ENCODE data around the gene YJEFN3.

The YJEFN3 gene

DNA sequence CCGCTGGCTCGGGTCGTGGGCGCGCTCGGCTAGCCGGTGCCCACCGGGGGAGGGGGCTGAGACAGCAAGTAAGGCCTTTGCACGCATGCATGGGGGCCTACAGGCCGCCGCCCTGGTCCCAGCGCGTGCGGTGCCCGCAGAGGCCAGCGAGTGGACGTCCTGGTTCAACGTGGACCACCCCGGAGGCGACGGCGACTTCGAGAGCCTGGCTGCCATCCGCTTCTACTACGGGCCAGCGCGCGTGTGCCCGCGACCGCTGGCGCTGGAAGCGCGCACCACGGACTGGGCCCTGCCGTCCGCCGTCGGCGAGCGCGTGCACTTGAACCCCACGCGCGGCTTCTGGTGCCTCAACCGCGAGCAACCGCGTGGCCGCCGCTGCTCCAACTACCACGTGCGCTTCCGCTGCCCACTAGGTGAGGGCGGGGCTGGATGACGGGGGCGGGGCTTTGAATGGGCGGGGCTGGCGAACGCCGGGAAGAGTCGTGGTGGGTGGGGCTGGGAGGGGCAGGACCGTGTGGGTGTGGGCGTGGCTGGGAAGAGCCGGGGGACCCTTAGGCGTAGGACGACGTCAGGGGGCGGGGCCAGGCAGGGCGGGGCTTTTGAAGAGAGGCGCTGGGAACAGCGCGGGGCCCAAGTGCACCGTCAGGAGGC, 11.5 kb downstream of the YJEFN3 start:
- DNase-seq: no peak

DNA sequence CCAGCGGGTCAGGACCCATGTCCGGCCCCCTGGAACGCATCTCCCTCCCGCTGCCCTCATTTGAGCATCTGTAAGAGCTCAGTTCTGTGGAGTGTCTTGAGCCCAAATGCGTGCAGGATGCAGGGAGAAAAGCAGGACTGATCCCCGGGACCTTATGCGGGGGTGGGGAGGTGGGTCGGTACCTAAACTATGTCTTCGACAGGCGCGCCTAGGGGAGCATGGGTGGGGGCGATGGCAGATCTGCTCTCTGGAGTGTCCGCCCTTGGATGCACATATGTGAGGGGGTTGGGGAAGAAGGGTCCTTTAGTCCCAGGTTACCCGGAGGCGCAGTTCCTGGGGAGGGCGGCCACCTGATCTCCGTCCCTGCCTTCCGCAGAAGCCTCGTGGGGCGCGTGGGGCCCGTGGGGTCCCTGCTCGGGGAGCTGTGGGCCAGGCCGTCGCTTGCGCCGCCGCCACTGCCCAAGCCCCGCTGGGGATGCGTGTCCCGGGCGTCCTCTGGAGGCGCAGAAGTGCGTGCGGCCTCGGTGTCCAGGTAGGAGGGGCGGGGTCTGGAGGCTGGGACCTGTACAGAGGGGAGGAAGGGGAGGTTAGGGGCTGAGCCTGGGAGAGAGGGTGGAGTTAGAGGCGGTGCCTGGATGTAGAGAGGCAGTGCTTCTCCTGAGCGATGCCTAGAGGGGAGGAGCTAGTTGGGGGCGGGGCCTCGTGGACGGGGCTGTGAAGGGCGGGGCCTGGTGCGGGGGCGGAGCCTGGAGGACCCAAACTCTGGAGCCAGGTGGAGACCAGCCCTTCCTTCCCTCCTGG, 12.2 kb downstream of the YJEFN3 start:
- no peak for DNase-seq

DNA sequence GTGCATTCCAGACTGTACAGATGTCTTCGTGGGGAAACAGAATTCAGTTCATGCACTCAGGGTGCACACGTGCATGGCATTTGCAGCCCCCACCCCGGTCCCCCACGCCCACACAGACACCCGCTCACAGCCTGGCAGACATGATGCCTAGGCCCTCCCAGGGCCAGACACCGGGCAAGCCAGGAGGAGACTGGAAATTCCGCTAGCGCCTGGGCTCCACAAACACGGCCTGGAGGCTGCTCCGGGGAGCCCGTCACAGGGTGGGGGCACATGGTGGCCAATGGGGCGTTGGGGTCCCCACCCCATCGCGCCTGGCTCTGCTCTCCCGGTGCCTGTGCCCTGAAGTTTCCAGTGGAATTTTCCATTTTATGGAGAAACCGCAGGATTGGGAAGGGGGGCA, 12.9 kb downstream of the YJEFN3 start:
- no peak for DNase-seq

DNA sequence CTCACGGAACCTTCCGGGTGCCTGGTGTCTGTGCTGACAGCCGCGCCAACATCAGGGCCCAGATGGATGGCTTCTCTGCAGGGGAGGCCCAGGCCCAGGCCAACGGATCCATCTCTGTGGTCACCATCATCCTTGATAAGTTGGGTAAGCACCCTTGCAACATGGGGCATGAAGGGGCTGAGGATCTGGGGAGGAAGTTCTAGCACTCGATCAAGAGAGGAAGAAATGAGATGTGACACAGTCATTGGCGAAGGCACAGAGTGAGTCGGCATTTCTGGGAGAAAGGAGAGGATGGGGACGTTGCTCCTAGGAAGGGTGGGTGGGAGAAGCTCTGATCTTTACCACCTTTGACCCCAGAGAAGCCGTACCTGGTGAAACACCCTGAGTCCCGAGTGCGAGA, 13.8 kb downstream of the YJEFN3 start:
- no peak for DNase-seq

DNA sequence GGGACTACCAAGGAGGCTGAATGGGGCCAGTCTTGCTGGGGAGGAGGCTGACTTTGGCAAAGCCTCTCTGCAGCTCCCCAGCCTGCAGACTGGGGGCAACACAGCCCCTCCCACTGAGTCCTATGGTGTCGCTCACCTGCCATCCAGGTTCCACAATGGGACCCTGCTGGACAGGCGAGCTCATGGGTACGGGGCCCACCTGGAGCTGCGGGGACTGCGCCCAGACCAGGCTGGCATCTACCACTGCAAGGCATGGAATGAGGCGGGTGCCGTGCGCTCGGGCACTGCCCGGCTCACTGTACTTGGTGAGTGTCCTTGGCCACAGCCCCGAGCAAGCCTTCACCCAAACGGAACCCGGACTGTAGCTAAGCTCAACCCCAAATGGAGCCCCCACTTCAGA, 14.4 kb downstream of the YJEFN3 start:
- no peak for DNase-seq

DNA sequence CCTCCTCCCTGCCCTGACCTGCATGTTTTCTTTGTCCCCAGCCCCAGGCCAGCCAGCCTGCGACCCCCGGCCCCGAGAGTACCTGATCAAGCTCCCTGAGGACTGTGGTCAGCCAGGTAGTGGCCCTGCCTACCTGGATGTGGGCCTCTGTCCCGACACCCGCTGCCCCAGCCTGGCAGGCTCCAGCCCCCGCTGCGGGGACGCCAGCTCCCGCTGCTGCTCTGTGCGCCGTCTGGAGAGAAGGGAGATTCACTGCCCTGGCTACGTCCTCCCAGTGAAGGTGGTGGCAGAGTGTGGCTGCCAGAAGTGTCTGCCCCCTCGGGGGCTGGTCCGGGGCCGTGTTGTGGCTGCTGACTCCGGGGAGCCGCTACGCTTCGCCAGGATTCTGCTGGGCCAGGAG, 14.9 kb downstream of the YJEFN3 start:
- no peak for DNase-seq

DNA sequence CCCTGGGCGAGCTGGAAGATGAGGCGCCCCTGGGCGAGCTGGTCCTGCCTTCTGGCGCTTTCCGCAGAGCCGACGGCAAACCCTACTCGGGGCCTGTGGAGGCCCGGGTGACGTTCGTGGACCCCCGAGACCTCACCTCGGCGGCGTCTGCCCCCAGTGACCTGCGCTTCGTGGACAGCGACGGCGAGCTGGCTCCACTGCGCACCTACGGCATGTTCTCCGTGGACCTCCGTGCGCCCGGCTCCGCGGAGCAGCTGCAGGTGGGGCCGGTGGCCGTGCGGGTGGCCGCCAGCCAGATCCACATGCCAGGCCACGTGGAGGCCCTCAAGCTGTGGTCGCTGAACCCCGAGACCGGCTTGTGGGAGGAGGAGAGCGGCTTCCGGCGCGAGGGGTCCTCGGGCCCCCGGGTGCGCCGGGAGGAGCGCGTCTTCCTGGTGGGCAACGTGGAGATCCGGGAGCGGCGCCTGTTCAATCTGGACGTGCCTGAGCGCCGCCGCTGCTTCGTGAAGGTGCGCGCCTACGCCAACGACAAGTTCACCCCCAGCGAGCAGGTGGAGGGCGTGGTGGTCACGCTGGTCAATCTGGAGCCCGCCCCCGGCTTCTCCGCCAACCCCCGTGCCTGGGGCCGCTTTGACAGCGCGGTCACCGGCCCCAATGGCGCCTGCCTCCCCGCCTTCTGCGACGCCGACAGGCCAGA, 15.7 kb downstream of the YJEFN3 start:
- no peak for DNase-seq

DNA sequence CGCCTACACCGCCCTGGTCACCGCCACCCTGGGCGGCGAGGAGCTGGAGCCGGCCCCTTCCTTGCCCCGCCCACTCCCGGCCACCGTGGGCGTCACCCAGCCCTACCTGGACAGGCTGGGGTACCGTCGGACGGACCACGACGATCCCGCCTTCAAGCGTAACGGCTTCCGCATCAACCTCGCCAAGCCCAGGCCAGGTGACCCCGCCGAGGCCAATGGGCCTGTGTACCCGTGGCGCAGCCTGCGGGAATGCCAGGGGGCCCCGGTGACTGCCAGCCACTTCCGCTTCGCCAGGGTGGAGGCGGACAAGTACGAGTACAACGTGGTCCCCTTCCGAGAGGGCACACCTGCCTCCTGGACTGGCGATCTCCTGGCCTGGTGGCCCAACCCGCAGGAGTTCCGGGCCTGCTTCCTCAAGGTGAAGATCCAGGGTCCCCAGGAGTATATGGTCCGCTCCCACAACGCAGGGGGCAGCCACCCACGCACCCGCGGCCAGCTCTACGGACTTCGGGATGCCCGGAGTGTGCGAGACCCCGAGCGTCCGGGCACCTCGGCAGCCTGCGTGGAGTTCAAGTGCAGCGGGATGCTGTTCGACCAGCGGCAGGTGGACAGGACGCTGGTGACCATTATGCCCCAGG, 16.4 kb downstream of the YJEFN3 start:
- DNase-seq: no peak

DNA sequence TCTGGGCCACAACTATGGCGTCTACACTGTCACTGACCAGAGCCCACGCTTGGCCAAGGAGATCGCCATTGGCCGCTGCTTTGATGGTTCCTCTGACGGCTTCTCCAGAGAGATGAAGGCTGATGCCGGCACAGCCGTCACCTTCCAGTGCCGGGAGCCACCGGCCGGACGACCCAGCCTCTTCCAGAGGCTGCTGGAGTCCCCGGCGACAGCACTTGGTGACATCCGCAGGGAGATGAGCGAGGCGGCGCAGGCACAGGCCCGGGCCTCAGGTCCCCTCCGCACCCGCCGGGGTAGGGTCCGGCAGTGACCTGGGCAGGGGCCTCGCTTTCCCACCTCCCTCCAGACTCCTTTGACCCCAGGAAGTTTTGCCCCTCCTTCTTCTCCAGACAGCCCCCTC, 17.0 kb downstream of the YJEFN3 start:
- no peak for DNase-seq

DNA sequence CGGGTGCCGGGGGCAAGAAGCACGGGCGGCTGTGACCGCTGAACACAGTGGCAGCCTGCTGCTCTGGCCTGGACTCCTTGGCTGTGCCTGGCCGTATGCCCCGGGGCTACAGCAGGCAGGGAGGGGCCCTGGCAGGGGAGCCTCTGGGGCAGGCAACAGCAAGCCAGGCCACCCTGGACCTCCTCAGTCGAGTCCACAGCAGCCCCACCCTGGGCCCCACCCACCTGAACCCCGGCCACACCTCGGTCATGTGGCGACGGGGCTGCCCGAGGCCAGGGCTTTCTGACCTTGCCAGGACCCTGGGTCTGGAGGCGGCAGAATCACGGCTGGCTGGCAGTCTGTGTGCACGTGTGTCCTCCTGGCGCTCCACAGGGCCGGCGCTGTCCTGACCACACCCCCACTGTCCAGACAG, 18.0 kb downstream of the YJEFN3 start:
- no peak for DNase-seq

DNA sequence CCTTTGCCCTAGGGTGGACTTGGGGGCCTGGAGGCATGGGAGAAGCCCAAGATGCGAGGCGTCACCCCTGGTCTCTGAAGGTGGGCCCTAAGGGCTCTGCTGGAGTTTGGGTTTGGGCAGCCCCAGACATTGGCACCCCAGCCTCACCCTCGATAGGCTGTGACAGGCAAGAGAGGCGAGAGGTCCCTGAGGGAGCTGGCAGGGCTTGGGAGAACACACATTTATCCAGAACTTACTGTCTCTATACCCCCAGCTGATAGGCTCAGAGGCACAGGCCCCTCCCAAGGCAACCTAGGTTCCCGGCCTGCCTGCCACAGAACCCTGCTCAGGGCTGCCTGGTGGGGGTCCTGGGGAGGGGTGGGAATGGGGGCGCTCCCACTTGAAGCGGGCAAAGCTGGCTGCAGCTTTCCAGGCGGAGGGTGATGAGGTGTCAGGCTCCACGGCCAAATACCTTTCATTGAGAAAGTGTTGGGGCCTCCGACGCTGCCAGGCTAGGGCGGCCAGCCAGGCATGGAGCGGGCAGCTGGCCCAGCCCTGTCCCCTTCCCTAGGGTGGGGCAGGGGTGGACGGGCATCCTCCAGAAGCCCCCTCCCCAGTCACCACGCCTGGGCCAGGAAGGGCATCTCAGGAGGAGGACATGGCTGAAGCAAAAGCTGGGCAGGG, 19.1 kb downstream of the YJEFN3 start:
- no peak for DNase-seq

DNA sequence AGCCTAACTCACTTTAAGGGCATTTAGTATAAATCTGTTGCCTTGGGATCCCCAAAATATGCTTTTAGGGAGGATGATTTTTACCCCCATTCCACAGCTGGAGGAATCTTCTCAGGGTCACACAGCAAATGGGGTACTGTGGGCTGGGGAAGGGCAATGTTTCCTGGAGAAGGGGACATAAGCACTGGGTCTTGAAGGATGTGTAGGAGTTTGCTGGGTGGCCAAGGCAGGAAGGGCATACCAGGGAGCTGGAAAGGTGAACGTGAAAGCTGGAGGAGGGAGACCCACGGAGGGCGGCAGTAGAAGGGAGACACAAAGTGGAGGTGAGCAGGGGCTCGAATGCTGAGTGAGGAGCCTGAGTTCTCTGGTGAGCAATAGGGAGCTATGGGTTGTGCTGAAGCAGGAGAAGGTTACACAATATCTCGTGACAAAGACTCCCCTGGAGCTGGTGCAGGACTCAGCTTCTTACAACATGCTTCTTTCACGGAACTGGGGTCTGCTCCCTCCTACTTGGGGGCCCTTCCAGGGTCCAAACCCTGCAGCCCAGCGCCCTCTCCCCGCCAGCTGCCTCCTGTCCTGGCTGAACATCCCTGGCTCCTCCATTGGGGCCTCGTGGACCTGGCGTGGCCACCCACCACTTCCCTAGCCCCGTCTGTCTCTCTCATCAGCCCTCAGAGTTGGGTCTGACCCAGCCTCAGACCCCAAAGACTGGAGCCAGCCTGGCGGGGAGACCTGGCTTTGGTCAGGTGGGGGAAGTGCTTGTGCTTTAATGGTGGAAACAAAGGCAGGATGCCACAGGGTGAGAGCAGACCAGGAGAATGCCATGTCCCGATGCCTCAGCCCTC, 20.4 kb downstream of the YJEFN3 start:
- no peak for DNase-seq

DNA sequence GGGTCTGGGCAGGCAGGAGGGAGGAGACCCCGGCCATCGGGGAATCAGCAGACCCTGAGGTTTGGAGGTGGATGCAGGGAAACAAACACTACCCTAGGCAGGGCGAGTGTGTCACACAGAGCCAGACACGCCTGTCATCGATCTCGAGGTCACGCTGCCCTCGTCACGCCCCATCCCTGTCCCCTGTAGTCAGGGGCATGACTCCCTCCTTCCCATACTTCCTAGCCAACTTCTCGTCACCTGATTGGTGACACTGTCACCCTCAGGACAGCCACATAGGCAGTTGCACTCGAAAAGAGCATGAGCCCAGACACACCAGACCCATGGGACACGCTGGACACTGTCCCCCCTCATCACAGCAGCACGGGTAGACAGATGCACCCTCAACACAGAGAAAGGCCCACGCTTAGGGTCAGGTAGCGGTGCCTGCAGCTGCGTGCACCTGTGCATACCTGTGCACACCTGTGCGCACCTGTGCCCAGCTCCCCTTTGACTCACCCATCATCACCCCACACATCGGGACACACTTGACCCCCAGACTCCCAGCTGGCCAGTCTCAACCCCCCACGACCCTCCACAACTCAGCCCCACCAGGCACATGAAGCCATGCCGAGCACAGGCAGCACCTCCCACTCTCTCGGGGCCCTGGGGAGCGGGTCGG, 21.2 kb downstream of the YJEFN3 start:
- DNase-seq: no peak

DNA sequence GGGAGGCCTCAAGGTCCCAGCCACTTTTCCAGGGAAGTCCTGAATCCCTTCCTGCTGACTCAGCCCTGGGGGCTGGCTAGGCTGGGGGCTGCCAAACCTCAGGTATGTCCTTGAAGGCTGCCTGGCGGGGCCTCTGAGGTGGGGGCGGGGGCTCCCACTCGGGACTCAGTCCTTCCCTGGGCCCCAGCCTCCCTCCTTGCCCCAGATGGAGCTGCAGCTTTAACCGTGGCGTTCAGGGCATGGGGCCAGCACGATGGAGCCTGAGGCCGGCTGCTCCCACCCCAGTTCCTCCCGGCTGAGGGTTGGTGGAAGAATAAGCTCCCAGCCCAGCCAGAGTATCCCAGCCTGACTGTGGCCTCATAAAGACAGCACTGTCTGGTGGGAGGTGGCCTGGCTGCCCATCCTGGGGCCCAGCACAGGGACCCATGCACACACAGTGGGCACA, 21.8 kb downstream of the YJEFN3 start:
- no peak for DNase-seq

DNA sequence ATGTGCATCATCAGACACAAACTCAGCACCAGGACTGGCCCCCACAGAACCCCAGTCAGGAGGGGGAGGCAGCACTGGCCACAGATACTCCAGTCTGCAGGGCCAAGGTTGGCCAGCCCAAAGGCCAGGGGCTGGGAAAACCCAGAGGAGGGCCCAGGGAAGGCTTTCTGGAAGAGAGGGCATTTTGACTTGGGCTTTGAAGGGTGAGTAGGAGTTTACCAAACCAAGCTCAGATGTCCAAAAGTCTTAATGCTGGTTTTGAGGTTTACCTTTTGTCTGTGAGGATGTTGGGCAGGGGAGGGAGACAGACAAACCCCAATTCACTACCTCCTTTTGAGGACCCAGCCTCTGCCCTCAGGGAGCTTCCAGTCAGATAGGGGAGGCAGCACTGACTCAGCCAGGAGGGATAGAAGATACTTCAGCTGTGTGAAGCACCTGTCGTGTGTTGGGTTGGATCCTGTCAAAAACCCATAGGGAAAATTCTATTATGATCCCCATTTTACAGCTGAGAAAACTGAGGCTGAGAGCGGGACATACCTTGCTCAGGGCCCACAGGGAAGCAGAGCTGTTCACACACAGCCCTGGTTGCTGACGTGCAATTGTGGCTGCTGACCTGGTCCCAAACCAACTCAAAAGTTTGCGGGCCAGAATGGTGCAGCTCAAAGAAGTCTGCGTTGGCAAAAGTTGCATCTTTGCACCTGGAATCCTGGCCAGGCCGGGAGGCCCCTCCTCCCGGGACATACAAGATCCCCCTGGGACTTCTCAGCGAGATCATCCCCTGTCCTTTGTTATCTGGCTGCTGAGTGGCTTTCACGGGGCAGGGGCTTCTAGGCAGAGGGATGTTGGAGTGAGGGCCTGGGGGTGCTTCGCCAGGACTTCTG, 22.5 kb downstream of the YJEFN3 start:
- no peak for DNase-seq

DNA sequence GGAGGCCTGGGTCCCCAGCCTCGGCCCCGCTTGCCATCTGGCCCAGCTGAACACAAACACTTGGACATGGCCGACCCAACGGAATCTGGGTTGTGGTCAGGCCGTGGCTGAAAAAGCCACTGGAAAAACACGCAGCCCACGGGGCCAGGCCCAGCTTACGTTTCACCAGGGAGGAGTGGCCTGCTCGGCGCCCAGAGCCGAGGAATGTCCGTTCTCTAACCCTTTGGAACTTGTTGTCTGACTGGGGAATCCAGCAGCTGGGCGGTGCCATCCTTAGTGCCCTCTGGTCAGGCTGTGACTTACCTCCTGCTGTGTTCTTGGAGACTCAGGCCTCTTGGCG, 23.1 kb downstream of the YJEFN3 start:
- DNase-seq: no peak

DNA sequence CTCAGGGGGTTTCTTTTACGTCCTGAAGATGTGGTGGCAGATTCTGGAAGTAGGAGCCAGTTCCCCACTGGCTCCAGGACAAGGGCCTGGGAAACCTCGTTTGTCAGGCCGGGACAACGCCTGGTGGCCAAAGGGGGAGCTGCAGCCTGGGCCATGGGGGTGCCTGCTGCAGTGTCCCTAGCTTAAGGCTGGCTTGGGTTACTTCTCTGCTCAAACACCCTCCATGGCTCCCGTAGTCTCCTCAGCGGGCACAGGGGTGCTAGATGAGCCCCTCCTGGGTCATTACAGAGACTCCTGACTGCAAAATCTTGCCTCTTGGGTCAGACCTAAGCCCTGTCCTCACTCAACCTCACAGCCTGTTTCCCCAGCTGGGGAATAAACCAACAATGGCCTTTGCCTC, 24.1 kb downstream of the YJEFN3 start:
- DNase-seq: no peak

DNA sequence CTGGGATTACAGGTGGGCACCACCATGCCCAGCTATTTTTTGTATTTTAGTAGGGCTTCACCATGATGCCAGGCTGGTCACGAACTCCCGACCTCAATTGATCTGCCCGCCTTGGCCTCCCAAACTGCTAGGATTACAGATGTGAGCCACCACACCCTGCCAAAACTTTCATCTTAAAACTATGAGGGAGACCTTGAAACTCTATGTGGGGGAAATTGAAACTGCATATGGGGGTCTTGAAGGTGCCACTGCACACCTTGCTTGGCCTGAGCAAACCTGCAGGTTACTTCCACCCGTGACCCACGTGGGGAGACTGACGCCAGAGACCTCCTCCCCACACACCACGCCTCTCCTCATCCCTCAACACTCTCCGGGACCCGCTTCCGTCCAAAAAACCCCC, 25.0 kb downstream of the YJEFN3 start:
- no peak for DNase-seq

DNA sequence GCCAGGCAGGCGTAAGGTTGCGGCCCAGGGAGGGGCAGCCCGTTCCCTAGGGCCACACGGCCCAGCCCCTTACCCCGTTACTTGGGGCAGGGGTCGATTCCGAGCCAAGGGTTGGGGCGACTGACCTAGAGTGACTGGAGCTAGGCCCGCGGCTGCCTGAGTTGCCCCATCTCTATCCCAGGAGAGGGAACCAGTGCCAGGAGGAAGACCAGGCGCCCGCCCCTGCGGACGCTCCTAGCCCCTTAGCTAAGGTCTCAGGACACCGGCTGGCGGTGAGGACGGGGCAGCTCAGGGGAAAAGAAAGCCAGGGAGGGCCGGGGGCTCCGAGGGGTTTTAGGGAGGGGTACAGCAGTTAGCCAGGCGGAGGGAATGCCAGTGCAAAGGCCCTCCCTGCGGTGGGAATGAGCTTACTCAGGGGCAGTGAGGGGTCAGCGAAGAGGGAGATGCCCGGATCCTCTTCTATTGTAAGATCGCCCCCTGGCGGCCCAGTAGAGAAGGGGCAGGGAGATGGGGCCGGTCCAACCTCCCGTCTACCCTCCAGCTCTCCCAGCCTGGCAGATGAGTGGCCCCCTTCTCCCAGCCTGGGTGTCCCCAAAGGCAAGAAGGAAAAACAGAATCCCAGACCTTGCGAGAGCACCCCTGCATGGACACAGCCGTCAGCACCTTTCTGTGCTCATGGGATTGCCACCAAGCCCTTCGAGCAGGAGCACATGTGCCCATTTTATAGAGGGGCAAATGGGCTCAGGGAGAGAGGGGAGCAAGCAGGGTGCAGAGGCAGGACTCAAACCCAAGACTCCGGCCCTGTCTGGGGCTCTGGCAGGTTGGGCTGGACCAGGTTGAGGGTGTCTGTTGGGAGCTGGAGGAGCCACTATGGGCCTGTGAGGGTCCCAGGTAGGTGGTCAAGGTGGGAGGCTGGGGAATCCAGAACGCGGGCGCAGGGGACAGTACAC, 25.6 kb downstream of the YJEFN3 start:
- DNase-seq: no peak

Data from SHP77 (cell line).